ENCODE measurements around the gene EPB41L3. TPM values are rescaled to one million over a fixed set of nuclear protein-coding genes. Genes with fewer than 3 reads are reported as not detected.

EPB41L3 gene
- total and polyA plus RNA-seq, 10 of the 15 experiments (the other 5 are each of a cell fraction or from before 2014, with no cell fraction given) = 0.11 to 0.69 (median 0.23) TPM; not detected in 6

DNA sequence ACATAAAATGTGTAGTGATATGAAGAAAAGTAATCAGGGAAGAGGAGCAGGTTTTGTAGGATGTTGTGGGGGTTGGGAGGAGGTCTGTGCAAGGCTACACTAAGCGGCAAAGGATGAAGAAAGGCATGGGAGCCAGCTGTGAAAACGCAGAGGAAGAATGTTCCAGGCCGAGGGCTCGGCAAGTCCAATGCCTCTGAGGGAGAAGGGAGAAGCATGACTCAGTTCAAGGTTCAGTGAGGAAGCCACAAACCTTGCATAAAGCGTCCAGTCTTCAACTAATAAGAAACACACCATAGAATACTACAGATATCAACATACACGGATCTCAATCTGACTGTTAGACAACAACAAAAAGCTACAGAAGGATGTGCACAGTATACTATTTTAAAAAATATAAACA lies 16.2 kb downstream of the EPB41L3 start:
- ChIA-PET POLR2A (no interaction called here), RAD21 (ENCODE audit: unreplicated experiment) (no interaction called here), SMC1A (ENCODE audit: uncharacterized antibody, unreplicated experiment) (no interaction called here), CTCF (no interaction called here)
- intact Hi-C loops (cut with micrococcal nuclease; ENCODE audit: unreplicated experiment) = no loop called here
- Histone ChIP-seq H3K79me2 (ENCODE audit: control insufficient read depth, insufficient read depth, low read length) (no peaks in the 10 kb centered on the region), H3K27ac (ENCODE audit: control insufficient read depth, insufficient read depth) (no peak overlapping the region), H3K9ac (ENCODE audit: control insufficient read depth, insufficient read depth, low read length) (no peak overlapping the region), H3K9me3 (replicated peaks; ENCODE audit: control insufficient read depth, insufficient read depth, low read length) (no peaks in the 10 kb centered on the region), H3K36me3 (ENCODE audit: control insufficient read depth in 2 of 2, insufficient read depth in 2 of 2, low read length in 1 of 2) (no peaks in the 10 kb centered on the region), H2AFZ (ENCODE audit: control insufficient read depth, low read depth, low read length) (no peak overlapping the region), H3K4me1 (ENCODE audit: control insufficient read depth, insufficient read depth, low read length) (no peaks in the 10 kb centered on the region), H3K27me3 (replicated peaks in 1 of 2; ENCODE audit: control insufficient read depth in 2 of 2, insufficient read depth in 2 of 2, low read length in 1 of 2) (no peaks in the 10 kb centered on the region), H4K20me1 (ENCODE audit: control insufficient read depth, insufficient read depth) (no peaks in the 10 kb centered on the region), H3K4me2 (ENCODE audit: control insufficient read depth, insufficient read depth) (no peak overlapping the region), H3K4me3 (no peak overlapping the region)
- DNase-seq (ENCODE audit: low read depth, low spot score) = no peak
- ATAC-seq = no peak
- TF ChIP-seq ASH2L (IDR thresholded peaks at IDR 0.05; ENCODE audit: borderline replicate concordance, low read depth) = no peak
- no peak for TF ChIP-seq SUZ12 (IDR thresholded peaks at IDR 0.05; ENCODE audit: unreplicated experiment)
- TF ChIP-seq, protein P1, sequence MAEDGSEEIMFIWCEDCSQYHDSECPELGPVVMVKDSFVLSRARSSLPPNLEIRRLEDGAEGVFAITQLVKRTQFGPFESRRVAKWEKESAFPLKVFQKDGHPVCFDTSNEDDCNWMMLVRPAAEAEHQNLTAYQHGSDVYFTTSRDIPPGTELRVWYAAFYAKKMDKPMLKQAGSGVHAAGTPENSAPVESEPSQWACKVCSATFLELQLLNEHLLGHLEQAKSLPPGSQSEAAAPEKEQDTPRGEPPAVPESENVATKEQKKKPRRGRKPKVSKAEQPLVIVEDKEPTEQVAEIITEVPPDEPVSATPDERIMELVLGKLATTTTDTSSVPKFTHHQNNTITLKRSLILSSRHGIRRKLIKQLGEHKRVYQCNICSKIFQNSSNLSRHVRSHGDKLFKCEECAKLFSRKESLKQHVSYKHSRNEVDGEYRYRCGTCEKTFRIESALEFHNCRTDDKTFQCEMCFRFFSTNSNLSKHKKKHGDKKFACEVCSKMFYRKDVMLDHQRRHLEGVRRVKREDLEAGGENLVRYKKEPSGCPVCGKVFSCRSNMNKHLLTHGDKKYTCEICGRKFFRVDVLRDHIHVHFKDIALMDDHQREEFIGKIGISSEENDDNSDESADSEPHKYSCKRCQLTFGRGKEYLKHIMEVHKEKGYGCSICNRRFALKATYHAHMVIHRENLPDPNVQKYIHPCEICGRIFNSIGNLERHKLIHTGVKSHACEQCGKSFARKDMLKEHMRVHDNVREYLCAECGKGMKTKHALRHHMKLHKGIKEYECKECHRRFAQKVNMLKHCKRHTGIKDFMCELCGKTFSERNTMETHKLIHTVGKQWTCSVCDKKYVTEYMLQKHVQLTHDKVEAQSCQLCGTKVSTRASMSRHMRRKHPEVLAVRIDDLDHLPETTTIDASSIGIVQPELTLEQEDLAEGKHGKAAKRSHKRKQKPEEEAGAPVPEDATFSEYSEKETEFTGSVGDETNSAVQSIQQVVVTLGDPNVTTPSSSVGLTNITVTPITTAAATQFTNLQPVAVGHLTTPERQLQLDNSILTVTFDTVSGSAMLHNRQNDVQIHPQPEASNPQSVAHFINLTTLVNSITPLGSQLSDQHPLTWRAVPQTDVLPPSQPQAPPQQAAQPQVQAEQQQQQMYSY (CRISPR knock-in tag; IDR thresholded peaks at IDR 0.05) = no peak
- no peak for TF ChIP-seq JUNB (IDR thresholded peaks at IDR 0.05)
- no peak for TF ChIP-seq PAX5 (IDR thresholded peaks at IDR 0.05; ENCODE audit: borderline replicate concordance, low read depth, low read length)
- no peak for TF ChIP-seq RBBP5 (conservative IDR thresholded peaks at IDR 0.05)
- TF ChIP-seq KDM1A (IDR thresholded peaks at IDR 0.05; ENCODE audit: borderline replicate concordance) = no peak
- no peak for TF ChIP-seq HCFC1 (IDR thresholded peaks at IDR 0.05; ENCODE audit: low read length)
- no peak for TF ChIP-seq RFX5 (IDR thresholded peaks at IDR 0.05; ENCODE audit: low read depth, low read length)
- 15% methylated on average over 6 of the region's 6 CpGs for WGBS (ENCODE audit: insufficient coverage, insufficient replicate concordance, low lambda C conversion rate, missing lambda C conversion rate)
- in situ Hi-C loops (cut with MboI) = no loop called here
- no TSS peak for BruUV-seq (replicated peaks)
- no peak for FAIRE-seq

Data from GM12878 (cell line).